Pons (tissue), 1 donor: ENCODE measurements around the gene SLC6A6.
"Not testable (repeated sequence)": the region's sequence is repeated elsewhere in the genome, so short reads cannot be mapped to it uniquely, and the experiment has no call there.

Experiments
- DNase-seq: peaks from one replicate; pipeline ENCODE4 v3.0.0-alpha.2; 2016; ENCODE audit warnings: low spot score

SLC6A6 gene

DNA sequence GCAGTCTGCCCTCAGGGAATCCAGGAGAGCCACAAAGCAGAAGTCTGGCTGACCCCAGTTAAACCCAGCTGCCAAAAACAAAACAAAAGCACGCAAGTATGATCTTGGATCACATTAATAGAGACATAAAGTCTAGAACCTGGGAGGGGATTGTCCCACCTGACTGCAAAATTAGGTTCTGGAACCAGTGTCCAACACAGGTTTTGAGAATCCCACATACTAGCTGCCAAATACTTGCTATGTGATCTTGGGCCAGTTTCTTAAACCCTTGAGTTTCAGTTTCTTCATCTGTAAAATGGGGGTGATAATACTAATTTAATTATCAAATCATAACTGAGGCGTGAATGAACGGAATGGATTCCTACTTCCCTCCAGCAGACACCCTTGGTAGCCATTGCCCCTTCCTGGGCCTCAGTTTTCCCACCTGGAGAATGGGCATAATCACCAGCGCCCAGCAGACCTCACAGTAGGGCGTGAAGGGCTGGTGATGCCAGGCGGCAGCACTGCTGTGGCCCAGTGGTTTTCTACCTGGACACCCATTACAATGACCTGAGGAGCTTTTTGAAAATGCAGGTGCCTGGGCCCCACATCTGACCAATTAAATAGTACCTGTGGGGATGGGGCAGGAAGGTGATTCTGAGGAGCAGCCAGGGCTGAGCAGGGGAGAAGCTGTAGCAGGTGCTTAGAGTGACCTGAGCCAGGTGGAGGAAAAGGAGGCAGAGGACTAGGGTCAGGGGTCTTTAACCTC lies 105.5 kb downstream of the SLC6A6 start:
- no peak for DNase-seq

DNA sequence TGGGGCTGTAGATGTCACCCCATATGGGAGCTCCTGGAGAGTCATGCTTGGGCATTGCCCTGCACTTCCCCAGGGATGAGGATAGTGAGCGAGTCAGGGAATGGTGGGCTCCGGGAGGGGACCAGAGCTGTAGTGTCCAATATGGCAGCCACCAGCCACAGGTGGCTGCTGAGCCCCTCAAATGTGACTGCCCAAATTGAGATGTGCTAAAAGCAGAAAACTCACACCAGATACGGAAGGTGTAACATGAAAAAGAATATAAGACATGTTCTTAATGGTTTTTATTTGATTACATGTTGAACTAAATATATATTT lies 106.1 kb downstream of the SLC6A6 start:
- DNase-seq, result no peak

- DNase-seq, result no peak
Measured at GRCh38 chr3:14508966-14509795, 106.8 kb downstream of the SLC6A6 start.

DNA sequence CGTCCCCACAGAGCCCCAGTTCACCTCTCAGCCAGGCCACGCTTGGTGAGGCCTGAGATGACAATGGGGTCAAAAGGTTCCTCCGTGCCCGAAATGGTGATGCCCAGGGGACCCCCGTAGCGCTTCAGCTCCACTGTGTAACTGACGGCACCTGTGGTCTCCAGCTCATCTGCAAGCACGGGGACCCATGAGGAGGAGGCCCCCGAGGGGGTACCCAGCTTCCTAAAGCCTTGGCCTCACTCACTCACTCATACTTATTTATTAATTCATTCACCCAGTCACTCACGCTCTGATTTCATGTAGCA lies 107.3 kb downstream of the SLC6A6 start:
- no peak for DNase-seq

DNA sequence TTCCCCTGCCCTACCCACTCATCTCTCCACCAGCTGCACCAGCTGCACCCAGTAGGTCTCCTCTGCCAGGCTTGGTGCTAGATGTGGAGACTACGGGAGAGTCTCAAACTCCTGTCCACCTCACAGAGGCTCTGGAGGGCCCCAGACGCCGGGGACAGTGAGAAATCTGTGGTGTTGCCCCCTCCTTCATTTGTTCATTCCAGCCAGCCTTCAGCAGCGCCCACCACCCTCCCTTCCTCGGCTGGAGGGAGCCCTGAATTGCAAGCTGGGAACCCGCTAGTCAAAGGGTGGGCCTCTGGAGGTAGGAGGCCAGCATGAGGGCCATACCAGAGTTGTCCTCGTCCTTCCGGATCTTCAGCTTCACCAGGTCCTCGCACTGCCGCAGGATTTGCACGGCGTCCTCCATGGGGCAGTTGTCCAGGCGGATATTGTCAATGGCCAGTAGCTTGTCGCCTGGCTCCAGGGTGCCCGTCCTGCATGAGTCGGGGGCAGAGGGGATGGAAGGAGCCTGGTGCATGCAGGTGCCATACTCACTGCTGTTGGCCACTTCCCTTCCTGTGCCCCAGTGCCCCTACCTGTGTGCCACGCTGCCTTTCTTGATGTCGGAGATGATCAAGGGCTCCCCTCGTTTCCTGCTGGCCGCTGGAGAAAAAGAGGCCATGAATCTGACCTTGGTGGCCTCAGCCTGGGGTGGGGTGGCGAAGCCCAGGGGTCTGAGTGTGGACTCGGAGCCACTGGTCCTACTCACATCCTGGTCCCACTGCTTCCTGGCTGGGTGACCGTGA lies 108.6 kb downstream of the SLC6A6 start:
- DNase-seq, result no peak

DNA sequence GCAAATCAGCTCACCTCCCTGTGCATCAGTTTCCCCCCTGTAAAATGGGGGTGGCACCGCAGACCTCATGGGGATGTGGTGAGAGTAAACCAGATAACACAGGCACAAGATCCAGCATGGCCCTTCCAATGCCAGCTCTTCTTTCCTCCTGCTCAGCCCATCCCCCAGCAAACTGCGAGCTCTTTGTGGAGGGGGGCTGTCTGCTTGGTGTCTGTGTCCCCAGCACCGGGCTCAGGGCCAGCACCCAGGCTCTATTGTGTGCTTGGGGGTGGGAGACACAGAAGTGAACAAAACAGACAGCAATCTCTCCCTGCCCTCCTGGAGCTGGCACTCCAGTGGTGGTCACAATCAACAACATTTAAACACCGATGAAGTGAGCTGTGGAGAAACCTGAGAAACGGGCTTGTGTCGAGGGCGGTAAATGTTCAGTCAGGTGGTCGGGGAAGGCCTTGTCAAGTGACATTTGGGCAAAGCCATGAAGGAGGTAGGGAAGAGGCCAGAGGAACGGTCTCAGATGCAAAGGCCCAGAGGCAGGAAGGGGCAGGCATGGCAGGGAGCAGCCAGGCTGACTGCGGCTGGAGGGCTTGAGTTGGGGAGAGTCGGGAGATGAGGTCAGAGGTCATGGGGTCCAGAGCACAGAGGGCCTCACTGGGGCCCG lies 109.3 kb downstream of the SLC6A6 start:
- no peak for DNase-seq

- DNase-seq, result no peak
Measured at GRCh38 chr3:14512281-14512941, 110.0 kb downstream of the SLC6A6 start.

- DNase-seq, result no peak
Measured at GRCh38 chr3:14512942-14513327, 110.5 kb downstream of the SLC6A6 start.

DNA sequence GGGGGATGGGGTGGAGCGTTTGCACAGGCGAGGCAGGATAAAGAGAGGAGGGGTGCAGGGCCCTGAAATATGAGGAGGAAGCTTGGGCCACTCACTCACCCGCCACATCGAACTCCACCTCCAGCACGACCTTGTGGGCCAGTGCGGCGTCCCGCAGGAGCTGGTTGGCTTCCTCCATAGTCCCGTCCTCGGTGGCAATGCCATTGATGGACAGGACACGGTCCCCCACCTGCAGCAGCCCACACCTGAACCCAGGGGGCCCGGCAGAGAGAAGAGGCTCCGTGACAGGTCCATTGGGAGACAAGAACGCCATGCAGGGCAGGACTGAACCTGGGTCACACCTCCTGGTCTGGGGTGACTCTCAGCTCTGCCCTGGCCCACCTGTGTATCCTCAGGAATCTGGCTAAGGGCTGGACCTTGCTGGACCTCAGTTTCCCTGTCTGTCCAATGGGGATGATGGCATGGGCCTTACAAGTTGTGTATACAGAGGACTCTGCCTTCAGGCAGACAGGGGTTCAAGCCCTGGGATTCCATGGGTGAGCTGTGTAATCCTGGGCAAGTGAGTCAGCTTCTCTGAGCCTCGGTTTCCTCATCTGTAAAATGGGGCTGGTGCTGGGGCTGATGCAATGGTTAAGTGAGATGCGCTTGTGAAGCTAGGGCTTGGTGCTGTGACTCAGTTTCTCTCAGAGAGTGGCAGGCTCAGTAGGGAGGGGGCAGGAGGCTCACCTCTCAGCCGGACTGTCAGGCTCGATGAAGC lies 111.3 kb downstream of the SLC6A6 start:
- DNase-seq, result no peak

DNA sequence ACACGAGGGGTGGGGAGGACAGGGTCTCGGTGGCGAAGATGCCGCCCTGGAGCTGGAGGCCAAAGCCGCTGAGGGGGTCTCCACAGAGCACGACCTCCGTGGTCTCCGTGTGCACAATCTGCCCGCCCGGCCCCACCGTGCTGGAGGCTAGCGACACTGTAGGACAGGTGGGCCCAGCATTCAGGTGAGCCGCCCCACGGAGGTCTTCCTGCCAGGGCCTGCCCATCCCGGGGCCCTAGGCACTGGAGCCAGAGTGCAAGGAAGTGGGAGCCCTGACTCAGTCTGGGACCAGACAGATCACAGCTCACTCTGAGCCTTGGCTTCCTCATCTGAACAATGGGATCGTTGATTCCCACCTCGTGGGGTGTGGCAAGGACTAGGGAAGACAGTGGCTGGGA lies 111.9 kb downstream of the SLC6A6 start:
- no peak for DNase-seq

DNA sequence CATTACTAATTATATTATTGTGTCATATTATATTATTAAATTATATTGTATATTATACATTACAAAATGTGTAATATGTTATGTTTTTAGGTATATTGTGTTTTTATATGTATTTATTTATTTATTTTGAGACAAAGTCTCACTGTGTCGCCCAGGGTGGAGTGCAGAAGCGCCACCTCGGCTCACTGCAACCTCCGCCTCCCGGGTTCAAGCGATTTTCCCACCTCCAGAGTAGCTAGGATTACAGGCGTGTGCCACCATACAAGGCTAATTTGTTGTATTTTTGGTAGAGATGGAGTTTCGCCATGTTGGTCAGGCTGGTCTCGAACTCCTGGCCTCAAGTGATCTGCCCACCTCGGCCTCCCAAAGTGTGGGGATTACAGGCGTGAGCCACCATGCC lies 113.1 kb downstream of the SLC6A6 start:
- DNase-seq, result not testable (repeated sequence)

- no peak for DNase-seq
Measured at GRCh38 chr3:14516738-14517345, 114.4 kb downstream of the SLC6A6 start.

DNA sequence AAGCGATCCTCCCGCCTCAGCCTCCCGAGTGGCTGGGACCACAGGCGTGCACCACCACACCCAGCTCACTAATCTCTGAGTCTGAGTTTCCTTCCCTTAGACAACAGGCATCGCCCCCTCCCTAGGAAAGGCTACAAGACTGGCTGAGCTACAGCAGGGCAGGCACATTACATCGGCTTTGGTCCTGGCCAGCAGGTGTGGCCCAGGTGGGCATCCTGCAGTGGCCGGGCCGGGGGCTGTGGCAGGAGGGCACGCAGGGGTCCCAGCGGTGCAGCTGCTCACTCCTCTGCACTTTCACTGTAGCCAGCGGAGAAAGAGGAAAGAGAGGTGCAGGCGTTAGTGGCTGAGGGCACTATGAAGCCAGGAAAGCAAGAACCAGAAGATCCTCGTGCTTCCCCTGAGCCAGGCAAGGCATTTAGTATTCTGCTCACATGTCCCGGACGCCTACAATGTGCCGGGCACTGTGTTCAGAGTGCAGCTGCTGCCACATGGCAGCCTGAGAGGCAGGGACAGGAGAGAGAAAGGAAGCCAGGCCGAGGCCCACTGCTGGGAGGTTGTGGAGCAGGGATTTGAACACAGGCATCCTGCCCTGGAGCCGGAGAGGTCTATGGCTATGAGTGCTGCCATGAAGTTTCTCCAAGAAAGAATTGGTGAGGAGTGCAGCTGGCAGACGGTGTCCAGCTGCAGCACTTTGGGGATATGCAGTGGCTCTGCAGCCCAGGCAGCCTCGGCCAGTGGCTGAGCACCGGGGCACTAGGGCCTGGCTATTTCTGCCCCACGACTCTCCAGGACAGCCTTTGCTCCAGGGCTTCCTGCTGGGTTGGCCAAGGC lies 115.4 kb downstream of the SLC6A6 start:
- DNase-seq, result no peak

DNA sequence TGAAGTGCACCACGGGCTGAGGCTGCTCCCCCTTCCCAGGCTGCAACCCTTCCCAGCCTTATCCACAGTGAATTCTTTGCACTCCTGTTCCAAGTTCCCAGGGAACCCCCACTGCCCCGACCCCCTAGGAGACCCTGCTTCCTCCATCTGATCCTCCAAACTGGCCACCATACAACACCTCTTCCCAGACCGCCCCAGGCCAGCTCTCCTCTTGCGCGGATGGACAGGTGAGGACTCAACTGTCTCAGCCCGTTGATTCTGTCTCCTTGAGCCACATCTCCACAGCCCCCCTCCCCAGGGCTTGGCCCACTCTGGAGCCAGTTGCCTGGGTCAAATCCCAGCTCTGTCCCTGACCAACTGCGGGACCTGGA lies 116.0 kb downstream of the SLC6A6 start:
- DNase-seq, result no peak

DNA sequence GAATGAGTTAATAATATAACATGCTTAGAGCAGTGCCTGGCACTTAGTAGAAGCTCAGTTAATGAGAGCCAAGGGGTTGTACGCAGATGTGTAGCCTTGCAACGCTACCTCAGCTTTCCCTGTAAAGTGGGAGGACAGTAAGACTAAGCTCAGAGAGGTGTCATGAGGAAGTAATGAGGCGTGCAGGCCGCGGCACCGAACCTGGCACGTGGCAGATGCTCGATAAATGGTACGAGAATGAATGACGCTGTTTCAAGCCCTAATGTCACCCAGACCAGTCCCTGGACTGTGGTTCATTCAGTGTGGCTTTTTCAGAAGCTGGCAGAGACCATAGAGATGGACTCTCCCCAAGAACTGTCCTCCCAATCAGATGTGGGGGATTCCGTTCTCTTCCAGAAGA lies 116.5 kb downstream of the SLC6A6 start:
- DNase-seq, result no peak

DNA sequence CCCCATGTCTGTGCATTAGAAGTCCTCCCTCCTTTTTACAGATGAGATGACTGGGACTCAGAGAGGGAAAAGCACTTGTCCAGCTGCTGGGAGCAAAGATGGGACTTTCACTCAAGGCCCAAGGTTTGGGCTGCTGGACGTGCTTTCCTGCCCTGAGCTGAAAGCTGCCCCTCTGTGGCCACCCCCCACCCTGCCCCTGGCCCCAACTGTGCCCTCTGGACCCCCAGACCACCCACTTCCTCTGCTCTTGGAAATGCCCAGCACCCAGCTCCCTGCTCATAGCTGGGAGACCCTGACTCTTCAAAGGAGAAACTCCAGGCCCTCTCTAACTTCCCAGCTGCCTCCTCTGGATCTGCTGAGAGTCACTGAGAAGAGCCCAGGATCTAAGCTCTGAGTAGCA lies 117.0 kb downstream of the SLC6A6 start:
- no peak for DNase-seq

DNA sequence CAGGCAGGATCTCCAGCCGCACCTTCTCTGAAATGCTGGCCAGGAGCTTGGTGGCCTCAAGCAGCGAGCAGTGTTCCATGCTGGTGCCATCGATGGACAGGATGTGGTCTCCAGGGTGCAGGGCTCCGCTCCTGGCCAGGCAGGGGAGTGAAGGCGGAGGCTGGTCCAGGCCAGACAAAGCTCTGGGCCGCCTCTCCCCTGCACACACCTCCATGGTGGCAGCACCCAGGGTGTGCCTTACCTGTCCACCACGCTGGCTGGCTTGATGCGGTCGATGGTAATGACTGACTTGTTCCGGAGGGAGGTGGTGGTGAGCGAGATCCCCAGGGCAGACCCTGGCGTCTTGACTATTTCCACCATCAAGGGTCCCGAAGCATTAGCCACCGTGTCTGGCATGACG lies 117.7 kb downstream of the SLC6A6 start:
- no peak for DNase-seq

DNA sequence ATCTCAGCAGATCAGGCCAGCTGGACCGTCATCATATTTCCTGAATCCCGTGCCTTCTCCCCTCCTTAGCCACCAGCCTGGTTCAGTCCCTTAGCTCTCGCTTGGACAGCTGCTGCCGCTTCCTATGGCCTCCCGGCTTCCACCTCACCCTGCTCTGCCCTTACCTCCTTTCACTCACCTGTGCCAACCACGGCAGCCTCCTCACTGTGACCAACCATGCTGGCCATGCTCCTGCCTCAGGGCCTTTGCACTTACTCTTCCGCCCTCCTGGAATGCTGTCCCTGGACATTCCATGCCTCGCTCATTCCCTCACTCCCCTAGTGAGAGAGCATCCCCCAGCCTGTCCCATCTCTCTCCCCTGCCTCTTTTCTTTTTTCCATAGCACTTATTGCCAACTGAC lies 118.6 kb downstream of the SLC6A6 start:
- DNase-seq, result no peak

- DNase-seq, result no peak
Measured at GRCh38 chr3:14521611-14522010, 119.2 kb downstream of the SLC6A6 start.

- DNase-seq, result no peak
Measured at GRCh38 chr3:14522129-14522691, 119.8 kb downstream of the SLC6A6 start.
